NCI-H1436 (cell line): ENCODE data around the gene FECH.
"Not testable (repeated sequence)": the region's sequence is repeated elsewhere in the genome, so short reads cannot be mapped to it uniquely, and the experiment has no call there.

Experiments
- DNase-seq: peaks from one replicate; lab custom pipeline; 2025; lab: John Stamatoyannopoulos, UW

FECH gene

GRCh38 chr18:57529151-57529550 is 57.4 kb downstream of the FECH start:
- no peak for DNase-seq

- no peak for DNase-seq
These were observed 58.8 kb downstream of the FECH start for GRCh38 chr18:57527556-57528229.

- no peak for DNase-seq
These were observed 63.1 kb downstream of the FECH start for GRCh38 chr18:57523171-57523956.

- not testable (repeated sequence) for DNase-seq
These were observed 64.2 kb downstream of the FECH start for GRCh38 chr18:57522348-57522747.

GRCh38 chr18:57519668-57520424 is 66.7 kb downstream of the FECH start:
- no peak for DNase-seq

GRCh38 chr18:57518533-57518932 is 68.0 kb downstream of the FECH start:
- DNase-seq: no peak

- DNase-seq: no peak
These were observed 70.4 kb downstream of the FECH start for GRCh38 chr18:57516056-57516455.

- DNase-seq: no peak
These were observed 81.3 kb downstream of the FECH start for GRCh38 chr18:57505231-57505630.

- DNase-seq: no peak
These were observed 83.9 kb downstream of the FECH start for GRCh38 chr18:57502624-57503023.

GRCh38 chr18:57498682-57499256 is 87.7 kb downstream of the FECH start:
- DNase-seq: no peak
